BJ (cell line): ENCODE measurements around the gene TGIF1. TPM values are rescaled to one million over a fixed set of nuclear protein-coding genes. Genes with fewer than 3 reads are reported as not detected.

Experiments
- CTCF ChIA-PET: fragments of 350-600 bp; formaldehyde crosslinking; extraction: SDS; loops from one replicate; lab custom pipeline; 2021; ENCODE audit warnings: antibody characterized with exemption, inconsistent platforms; lab: Yijun Ruan, JAX
- POLR2A ChIA-PET: fragments of 300-600 bp; sonication (Branson Sonifier 250); formaldehyde crosslinking; extraction: SDS; loops from one replicate; lab custom pipeline; 2021; ENCODE audit warnings: antibody characterized with exemption; lab: Charles Lee
- DNase-seq: peaks from one replicate; pipeline ENCODE4 v3.0.0-alpha.2; 2011; ENCODE audit warnings: low read depth
- H3K27me3 ChIP-seq: 2 replicates; pipeline ENCODE4 v1.6.0; 2011; ENCODE audit warnings: low read length; ENCODE audit not compliant: control insufficient read depth, insufficient read depth
- H3K36me3 ChIP-seq: 2 replicates; pipeline ENCODE4 v1.5.1; 2011; ENCODE audit warnings: low read length; ENCODE audit not compliant: control insufficient read depth, insufficient read depth
- H3K4me3 ChIP-seq: 2 replicates; pipeline ENCODE4 v1.5.1; 2011; ENCODE audit warnings: low read depth, mild to moderate bottlenecking, control low read depth, low read length
- polyA plus RNA-seq: library from polyadenylated mRNA; depleted of rRNA; stranded (reverse); fragments of >200 nt; gene quantifications from 2 replicates; pipeline ENCODE4 v1.2.3, GENCODE V29; 2011
- TF ChIP-seq, protein P1 (sequence below): IDR thresholded peaks from 2 replicates; pipeline ENCODE4 v1.5.1; 2011; ENCODE audit warnings: low read depth, mild to moderate bottlenecking, control low read depth, inconsistent platforms, low read length, moderate library complexity; ENCODE audit not compliant: insufficient read depth

The TGIF1 gene
- polyA plus RNA-seq, 1 experiment: 78.9 TPM

DNA sequence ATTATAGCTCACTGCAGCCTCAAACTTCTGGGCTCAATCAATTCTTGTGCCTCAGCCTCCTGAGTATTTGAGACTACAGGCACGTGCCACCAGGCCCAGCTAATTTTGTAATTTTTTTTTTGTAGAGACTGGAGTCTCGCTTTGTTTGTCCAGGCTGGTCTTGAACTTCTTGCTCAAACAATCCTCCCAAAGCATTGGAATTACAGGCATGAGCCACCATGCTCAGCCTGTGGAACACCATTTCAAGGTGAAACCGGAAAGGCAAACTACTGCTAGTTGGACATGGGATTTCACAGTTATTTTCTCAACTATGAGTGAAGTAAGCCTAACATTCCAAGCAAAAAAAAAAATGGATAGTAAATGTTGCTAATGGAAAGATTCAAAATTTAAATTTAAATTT is 20.9 kb upstream of the TGIF1 start:
- POLR2A ChIA-PET: interaction anchor here (0.7 kb wide), 1 partner anchor 855 kb away, joined by 5 read pairs; no protein-coding TSS in a partner anchor
- TF ChIP-seq, protein P1, sequence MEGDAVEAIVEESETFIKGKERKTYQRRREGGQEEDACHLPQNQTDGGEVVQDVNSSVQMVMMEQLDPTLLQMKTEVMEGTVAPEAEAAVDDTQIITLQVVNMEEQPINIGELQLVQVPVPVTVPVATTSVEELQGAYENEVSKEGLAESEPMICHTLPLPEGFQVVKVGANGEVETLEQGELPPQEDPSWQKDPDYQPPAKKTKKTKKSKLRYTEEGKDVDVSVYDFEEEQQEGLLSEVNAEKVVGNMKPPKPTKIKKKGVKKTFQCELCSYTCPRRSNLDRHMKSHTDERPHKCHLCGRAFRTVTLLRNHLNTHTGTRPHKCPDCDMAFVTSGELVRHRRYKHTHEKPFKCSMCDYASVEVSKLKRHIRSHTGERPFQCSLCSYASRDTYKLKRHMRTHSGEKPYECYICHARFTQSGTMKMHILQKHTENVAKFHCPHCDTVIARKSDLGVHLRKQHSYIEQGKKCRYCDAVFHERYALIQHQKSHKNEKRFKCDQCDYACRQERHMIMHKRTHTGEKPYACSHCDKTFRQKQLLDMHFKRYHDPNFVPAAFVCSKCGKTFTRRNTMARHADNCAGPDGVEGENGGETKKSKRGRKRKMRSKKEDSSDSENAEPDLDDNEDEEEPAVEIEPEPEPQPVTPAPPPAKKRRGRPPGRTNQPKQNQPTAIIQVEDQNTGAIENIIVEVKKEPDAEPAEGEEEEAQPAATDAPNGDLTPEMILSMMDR: no peak
- no peaks in the 10 kb centered on the region for H3K27me3 ChIP-seq
- no peak for DNase-seq
- no peak overlapping the region for H3K4me3 ChIP-seq
- CTCF ChIA-PET: no interaction called here
- H3K36me3 ChIP-seq: no peaks in the 10 kb centered on the region

- Histone ChIP-seq H3K4me3 (no peak overlapping the region), H3K36me3 (no peaks in the 10 kb centered on the region), H3K27me3 (no peaks in the 10 kb centered on the region)
- POLR2A ChIA-PET: no interaction called here
- no peak for DNase-seq
- CTCF ChIA-PET: interaction anchor here (0.7 to 1.2 kb wide), 2 partner anchors 10 to 46 kb away, joined by 3 read pairs; no protein-coding TSS in a partner anchor
- TF ChIP-seq, protein P1: no peak
Observed at GRCh38 chr18:3434685-3435084, 15.3 kb upstream of the TGIF1 start.

DNA sequence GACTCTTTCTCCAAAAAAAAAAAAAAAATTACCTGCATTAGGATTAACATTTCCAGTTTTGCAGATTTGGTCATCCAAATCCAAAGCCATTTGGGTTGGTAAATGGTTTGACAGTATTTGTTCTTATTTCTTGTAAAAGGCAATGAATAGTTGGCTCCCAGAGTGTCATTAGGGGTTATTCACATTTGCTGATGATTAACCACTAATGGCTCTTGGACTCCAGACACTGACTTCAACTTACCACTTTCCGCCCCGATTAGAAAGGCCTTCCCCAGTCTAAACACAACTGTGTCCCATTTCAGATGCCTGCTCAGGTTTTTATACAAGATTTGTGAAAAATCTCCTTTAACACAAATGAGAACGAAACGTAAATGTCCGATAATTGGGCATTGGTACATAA is 9.6 kb upstream of the TGIF1 start:
- no peak overlapping the region for H3K4me3 ChIP-seq
- ChIA-PET CTCF (no interaction called here), POLR2A (no interaction called here)
- DNase-seq: no peak
- TF ChIP-seq, protein P1: no peak
- H3K36me3 ChIP-seq: no peaks in the 10 kb centered on the region
- H3K27me3 ChIP-seq: no peaks in the 10 kb centered on the region

GRCh38 chr18:3441290-3441689 is 8.7 kb upstream of the TGIF1 start:
- Histone ChIP-seq H3K4me3 (no peak overlapping the region), H3K27me3 (no peaks in the 10 kb centered on the region), H3K36me3 (no peaks in the 10 kb centered on the region)
- ChIA-PET POLR2A (no interaction called here), CTCF (interaction anchor here (1.1 to 1.7 kb wide), 2 partner anchors 144 to 153 kb away, joined by 3 to 8 read pairs; no protein-coding TSS in a partner anchor)
- TF ChIP-seq, protein P1: peak; percentile 22; the same call in 1 of the 2 replicates
- no peak for DNase-seq

- CTCF ChIA-PET: interaction anchor here (1.3 kb wide), 1 partner anchor 12 kb away, joined by 3 read pairs; no protein-coding TSS in a partner anchor
- POLR2A ChIA-PET: no interaction called here
- Histone ChIP-seq H3K4me3 (no peak overlapping the region), H3K27me3 (no peaks in the 10 kb centered on the region), H3K36me3 (no peaks in the 10 kb centered on the region)
- DNase-seq: no peak
- TF ChIP-seq, protein P1: no peak
Observed at GRCh38 chr18:3442919-3443318, 7.1 kb upstream of the TGIF1 start.
